Stimulated activated CD8-positive, alpha-beta memory T cell treated with anti-CD3 and anti-CD28 coated beads, Interleukin-15, amount 100 ng/mL, for 1 hour (primary cell): ENCODE results near the gene B4GALT6.

Experiments
- DNase-seq: peaks from one replicate; pipeline ENCODE4 v3.0.0-alpha.2; 2020; ENCODE audit warnings: low read depth

B4GALT6 gene

GRCh38 chr18:31688606-31689005, 4.2 kb upstream of the B4GALT6 start:
- no peak for DNase-seq

DNA sequence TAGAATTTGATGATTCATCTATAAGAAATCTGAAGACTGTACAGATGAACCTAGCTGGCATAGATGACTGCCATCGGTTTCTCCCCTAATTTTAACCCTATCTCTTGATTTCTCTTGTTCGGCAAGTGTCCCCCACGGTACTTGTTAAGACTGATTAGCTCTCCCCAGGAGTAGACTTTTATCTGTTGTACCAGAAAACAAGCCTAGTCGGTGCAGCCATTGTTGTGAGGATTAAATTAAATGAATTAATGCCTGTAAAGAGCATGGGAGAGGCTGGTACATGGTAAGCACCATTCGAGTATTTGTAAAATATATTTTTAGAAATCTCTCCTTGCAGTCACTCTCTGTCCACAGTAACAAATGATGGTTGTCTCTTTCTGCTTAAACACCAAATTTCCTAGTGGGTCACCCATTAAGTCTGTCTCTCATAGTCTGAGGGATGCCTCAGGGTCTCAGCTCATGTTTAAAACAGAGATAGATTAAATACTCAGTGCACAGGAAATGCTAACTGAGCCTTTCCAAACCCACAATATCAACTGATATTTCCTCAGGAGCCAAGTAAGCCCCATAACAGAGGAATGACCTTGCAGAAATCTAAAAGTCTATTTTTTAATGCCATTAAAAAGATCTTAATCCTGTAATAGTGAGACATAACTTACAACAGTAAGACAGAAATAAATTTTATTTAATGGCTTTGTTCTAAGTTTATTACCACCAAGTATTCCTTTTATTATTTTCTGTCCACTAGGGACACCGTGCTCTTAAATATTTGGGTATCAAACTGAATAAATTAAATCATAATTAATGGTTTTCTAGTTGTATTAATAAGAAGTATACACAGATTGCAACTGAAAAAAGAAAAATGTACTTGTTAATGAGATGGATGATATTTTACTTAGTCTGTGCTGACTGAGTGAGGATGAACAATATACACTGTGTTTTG, 2.9 kb upstream of the B4GALT6 start:
- no peak for DNase-seq

- DNase-seq, result no peak
Measured at GRCh38 chr18:31686572-31686971, 2.2 kb upstream of the B4GALT6 start.

DNA sequence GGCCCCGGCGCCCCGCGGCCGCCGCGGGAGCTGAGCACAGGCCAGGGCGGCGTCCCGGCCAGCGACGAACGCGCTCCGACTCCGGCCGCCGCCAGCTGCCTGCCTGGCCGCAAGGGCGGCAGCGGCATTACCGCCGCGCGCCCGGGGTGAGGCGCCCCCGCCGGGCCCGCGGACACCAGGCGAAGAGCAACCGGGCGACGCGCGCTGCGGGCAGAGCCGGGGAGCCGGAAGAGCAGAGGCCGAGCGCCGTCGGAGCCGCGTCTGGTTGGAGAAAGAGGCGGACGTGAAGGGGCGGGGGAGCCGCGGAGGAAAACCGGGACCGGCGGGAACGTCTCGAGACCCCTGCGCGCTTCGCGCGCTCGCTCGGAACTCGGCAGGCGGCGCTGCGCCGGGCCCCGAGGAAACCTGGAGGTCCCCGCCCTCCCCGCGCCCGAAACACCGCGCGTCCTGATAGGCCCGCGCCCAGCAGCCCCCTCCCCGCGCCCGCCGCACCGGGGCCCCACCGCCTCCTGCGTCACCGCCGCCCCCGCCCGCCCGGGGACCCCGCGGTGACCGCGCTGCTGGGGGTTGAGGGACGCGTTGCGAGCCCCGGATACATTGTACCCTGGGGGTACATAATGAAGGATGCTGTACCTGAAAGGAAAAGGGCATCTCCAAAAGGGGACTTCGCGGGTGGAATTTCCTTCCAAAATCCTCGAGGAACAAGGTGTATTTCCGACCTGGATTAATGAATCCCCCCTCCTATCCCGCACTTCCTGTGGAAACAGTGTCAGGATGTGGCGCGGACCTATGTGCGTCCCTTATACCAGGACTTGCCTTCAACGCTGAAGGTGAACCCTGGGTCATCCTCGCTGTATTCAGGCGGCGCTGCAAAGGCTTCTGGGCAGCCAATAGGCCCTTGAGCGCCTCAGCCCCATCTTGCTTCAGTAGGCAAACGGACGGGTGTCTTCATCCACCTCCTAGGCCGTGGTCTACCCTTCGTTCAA, 1.0 kb upstream of the B4GALT6 start:
- DNase-seq, result no peak

- DNase-seq, result no peak
Measured at GRCh38 chr18:31683968-31684278, 458 bp downstream of the B4GALT6 start.

- DNase-seq, result no peak
Measured at GRCh38 chr18:31683106-31683505, 1.3 kb downstream of the B4GALT6 start.

- DNase-seq, result no peak
Measured at GRCh38 chr18:31680831-31681568, 3.4 kb downstream of the B4GALT6 start.

GRCh38 chr18:31680433-31680811, 4.0 kb downstream of the B4GALT6 start:
- DNase-seq, result no peak

GRCh38 chr18:31679791-31680432, 4.5 kb downstream of the B4GALT6 start:
- DNase-seq, result no peak

DNA sequence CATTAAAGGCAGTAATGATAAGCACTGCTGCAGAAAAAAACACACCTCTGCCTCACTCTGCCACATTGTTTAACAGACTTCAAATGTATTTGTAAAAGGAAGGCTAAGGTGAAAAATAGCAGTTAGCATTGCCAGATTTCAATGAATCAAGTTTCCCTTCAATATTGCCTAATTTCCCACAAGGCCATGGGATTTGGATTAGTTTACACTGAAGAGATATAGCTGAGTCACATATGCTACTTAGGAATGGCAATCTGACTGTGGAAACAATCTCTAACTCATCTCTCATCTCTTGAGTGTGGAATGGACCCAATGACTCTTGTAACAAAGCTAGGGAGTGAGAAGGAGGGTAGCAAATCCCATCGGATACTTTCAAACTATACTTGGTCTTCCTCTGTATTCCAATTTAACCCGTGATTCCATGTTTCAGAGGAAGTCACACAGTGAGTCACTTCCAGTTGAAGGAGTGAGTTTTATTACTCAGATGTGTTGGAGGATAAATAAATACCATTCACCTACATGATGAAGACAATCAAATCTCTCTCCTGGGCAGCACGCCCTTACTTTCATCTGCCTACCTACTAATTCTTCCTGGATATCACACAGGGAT, 5.1 kb downstream of the B4GALT6 start:
- DNase-seq, result no peak

- DNase-seq, result no peak
Measured at GRCh38 chr18:31678425-31678824, 6.0 kb downstream of the B4GALT6 start.

GRCh38 chr18:31677592-31677991, 6.8 kb downstream of the B4GALT6 start:
- no peak for DNase-seq

GRCh38 chr18:31675404-31675803, 9.0 kb downstream of the B4GALT6 start:
- DNase-seq, result no peak

GRCh38 chr18:31672628-31673135, 11.7 kb downstream of the B4GALT6 start:
- DNase-seq, result no peak

GRCh38 chr18:31671951-31672350, 12.4 kb downstream of the B4GALT6 start:
- DNase-seq, result no peak

DNA sequence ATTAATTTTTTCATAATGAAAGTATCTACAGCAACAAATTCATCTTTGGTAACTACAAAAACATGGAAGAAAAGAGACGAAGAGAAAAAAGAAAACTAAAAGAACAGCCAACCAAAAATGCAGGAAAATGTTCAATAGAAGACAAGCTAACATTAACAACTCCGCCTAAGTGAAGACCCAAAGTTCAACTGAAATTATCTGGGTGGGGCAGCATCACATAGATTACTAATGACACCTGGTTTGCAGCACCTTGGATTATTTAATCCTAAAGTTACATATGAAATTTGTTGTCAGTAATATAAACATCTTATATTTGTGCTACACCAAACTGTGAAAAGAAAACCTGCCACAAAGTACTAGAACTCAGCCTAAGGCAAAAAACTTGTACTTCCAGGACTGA, 14.8 kb downstream of the B4GALT6 start:
- DNase-seq, result no peak

DNA sequence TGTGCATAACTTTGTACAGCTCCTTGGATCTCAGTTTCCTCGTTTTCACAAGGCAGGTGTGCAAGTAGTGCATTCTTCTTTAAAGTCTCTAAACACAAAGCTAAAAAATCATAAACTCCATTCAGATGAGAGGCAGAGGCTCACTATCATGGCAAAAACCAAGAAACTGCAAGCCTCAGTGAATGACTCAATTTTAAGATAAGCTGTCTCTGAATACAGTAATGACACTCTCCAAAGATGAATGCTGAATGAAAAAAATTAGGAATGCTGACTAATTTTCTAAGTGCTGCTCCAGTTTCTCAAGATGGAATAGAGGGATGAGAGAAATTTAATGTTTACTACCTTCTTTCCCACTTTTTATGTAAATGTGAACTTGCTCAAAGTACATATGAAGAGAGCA, 17.2 kb downstream of the B4GALT6 start:
- DNase-seq, result no peak

- DNase-seq, result no peak
Measured at GRCh38 chr18:31666055-31666454, 18.3 kb downstream of the B4GALT6 start.

DNA sequence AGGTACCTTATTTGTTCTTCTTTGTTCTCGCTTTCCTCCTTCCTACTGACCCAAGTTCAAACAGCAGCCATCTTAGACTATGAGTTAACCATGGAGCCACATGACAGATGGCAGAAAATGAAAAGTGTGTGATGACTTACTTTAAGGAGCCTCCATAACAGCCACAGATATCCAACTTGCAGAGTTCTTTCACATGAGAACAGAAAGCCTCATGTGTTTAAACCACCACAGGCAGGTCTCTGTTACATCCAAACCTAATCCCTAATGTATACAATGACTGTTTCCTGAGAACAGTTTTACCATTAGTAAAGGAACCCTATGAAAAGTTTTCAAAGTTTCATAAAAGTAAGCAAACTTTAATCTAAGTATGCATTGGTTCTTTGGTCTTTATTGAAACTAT, 20.3 kb downstream of the B4GALT6 start:
- DNase-seq, result no peak

DNA sequence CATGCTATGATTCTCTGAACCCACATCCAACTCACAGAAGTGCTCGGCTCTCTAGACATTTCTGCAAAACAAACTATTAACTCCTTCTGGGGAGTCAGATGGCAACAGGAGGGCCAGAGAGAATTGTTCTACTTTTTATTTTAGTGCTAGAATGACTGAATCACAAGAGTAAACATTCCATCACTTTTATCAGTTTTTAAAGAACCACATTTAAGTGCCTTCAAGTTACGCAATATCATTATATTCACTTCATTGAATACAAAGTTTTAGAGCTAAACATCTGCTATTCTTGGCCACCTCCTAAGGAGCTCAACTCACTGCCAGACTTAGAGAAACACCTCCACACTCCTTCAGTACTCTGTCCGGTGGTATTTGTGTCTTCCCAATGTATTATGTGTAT, 22.4 kb downstream of the B4GALT6 start:
- DNase-seq, result no peak

GRCh38 chr18:31660763-31661162, 23.6 kb downstream of the B4GALT6 start:
- DNase-seq, result no peak
